CD14-positive monocyte (primary cell): ENCODE measurements around the gene MED10. TPM values are rescaled to one million over a fixed set of nuclear protein-coding genes. Genes with fewer than 3 reads are reported as not detected.

Experiments used
- DNase-seq, 3 donors: peaks; one replicate each; pipeline ENCODE4 v3.0.0-alpha.2; 2011 to 2022
- H2AFZ ChIP-seq: 2 replicates; pipeline ENCODE4 v1.6.0; 2012; ENCODE audit warnings: mild to moderate bottlenecking, low read depth, low read length, inconsistent platforms; ENCODE audit not compliant: insufficient read depth, poor library complexity, severe bottlenecking
- H3K27ac ChIP-seq, 2 donors: 1 replicate in 1 of 2; 2 replicates in 1 of 2; pipeline ENCODE4 v1.5.1; 2012 to 2013; ENCODE audit warnings: low read length in 2 of 2, control low read depth in 1 of 2, inconsistent platforms in 1 of 2, low read depth in 1 of 2, mild to moderate bottlenecking in 1 of 2
- H3K27me3 ChIP-seq, 2 donors: one replicate each; pipeline versions ENCODE4 v1.6.0 to v1.6.1; 2011 to 2013; ENCODE audit warnings: low read length in 2 of 2; ENCODE audit not compliant: control insufficient read depth in 2 of 2, insufficient read depth in 2 of 2
- H3K36me3 ChIP-seq, 2 donors: replicated peaks in 1 of 2; 1 replicate in 1 of 2; 2 replicates in 1 of 2; pipeline versions ENCODE4 v1.5.1 to v1.6.1; 2012 to 2013; ENCODE audit warnings: low read length in 2 of 2, control low read depth in 1 of 2, inconsistent platforms in 1 of 2, mild to moderate bottlenecking in 1 of 2; ENCODE audit not compliant: insufficient read depth in 2 of 2, control insufficient read depth in 1 of 2
- H3K4me1 ChIP-seq, 2 donors: 1 replicate in 1 of 2; 2 replicates in 1 of 2; pipeline versions ENCODE4 v1.5.1 to v1.6.1; 2012 to 2013; ENCODE audit warnings: low read length in 2 of 2, control low read depth in 1 of 2, inconsistent platforms in 1 of 2, mild to moderate bottlenecking in 1 of 2, moderate library complexity in 1 of 2; ENCODE audit not compliant: insufficient read depth in 2 of 2, control insufficient read depth in 1 of 2
- H3K4me2 ChIP-seq: replicated peaks from 2 replicates; pipeline ENCODE3; 2012; ENCODE audit warnings: low read length, moderate library complexity, mild to moderate bottlenecking; ENCODE audit not compliant: poor library complexity, severe bottlenecking; ENCODE audit errors: extremely low read depth
- H3K4me3 ChIP-seq, 3 experiments: fragments of 200-600 bp in 1 of 3; sonication (generic) in 1 of 3; replicated peaks in 1 of 3; 1 replicate in 2 of 3; 2 replicates in 1 of 3; pipeline ENCODE4 v1.5.1; 2011 to 2013; ENCODE audit warnings: low read length in 3 of 3, mild to moderate bottlenecking in 3 of 3, control low read depth in 2 of 3, low read depth in 2 of 3, inconsistent platforms in 1 of 3, moderate library complexity in 1 of 3
- H3K79me2 ChIP-seq: 2 replicates; pipeline ENCODE4 v1.6.0; 2012; ENCODE audit warnings: mild to moderate bottlenecking, control low read depth, inconsistent platforms, low read length, moderate library complexity; ENCODE audit not compliant: insufficient read depth
- H3K9ac ChIP-seq: 2 replicates; pipeline ENCODE4 v1.6.0; 2017; ENCODE audit warnings: low read length, mild to moderate bottlenecking; ENCODE audit not compliant: insufficient read depth, poor library complexity, severe bottlenecking
- H3K9me3 ChIP-seq, 2 donors: replicated peaks in 1 of 2; 1 replicate in 1 of 2; 2 replicates in 1 of 2; pipeline versions ENCODE4 v1.5.1 to v1.6.1; 2012 to 2013; ENCODE audit warnings: low read length in 2 of 2, control low read depth in 1 of 2; ENCODE audit not compliant: control insufficient read depth in 1 of 2, insufficient read depth in 1 of 2
- H4K20me1 ChIP-seq: 2 replicates; pipeline ENCODE4 v1.6.0; 2012; ENCODE audit warnings: mild to moderate bottlenecking, low read length, control low read depth, moderate library complexity; ENCODE audit not compliant: insufficient read depth
- H3K27ac Mint-ChIP-seq, 7 donors: one replicate each; pipeline ENCODE4 v1.8.0; 2020; ENCODE audit warnings: mild to moderate bottlenecking in 7 of 7, mixed read lengths in 7 of 7, moderate library complexity in 6 of 7, inconsistent platforms in 2 of 7
- H3K27me3 Mint-ChIP-seq, 3 donors: one replicate each; pipeline ENCODE4 v1.8.0; 2021 to 2022; ENCODE audit warnings: low read depth in 3 of 3, mild to moderate bottlenecking in 3 of 3, mixed read lengths in 3 of 3, moderate library complexity in 3 of 3, inconsistent platforms in 1 of 3
- H3K36me3 Mint-ChIP-seq, 2 donors: one replicate each; pipeline ENCODE4 v1.8.0; 2020; ENCODE audit warnings: mixed read lengths in 2 of 2, inconsistent platforms in 1 of 2, mild to moderate bottlenecking in 1 of 2
- H3K4me1 Mint-ChIP-seq: one replicate; pipeline ENCODE4 v1.8.0; 2020; ENCODE audit warnings: mild to moderate bottlenecking, mixed read lengths
- H3K4me3 Mint-ChIP-seq, 2 donors: one replicate each; pipeline ENCODE4 v1.8.0; 2020; ENCODE audit warnings: mild to moderate bottlenecking in 2 of 2, mixed read lengths in 2 of 2, moderate library complexity in 1 of 2
- H3K9me3 Mint-ChIP-seq, 7 donors: one replicate each; pipeline ENCODE4 v1.8.0; 2020 to 2022; ENCODE audit warnings: mixed read lengths in 7 of 7, mild to moderate bottlenecking in 6 of 7, moderate library complexity in 6 of 7, inconsistent platforms in 2 of 7
- CTCF ChIP-seq: fragments of 200-600 bp; IDR thresholded peaks from one replicate; pipeline ENCODE4 v1.8.0; 2022; ENCODE audit warnings: antibody characterized with exemption, mild to moderate bottlenecking
- WGBS: methylation state at CpG from one replicate; pipeline ENCODE4 v1.1.5; 2013; ENCODE audit warnings: missing lambda C conversion rate; ENCODE audit not compliant: insufficient coverage; 5-methylcytosine and 5-hydroxymethylcytosine counted together
- intact Hi-C, 2 donors: fragments of 100-400 bp; cut with micrococcal nuclease; formaldehyde crosslinking; loops; one replicate each; pipeline versions ENCODE4 v1.15.0 to v1.15.1; 2023
- polyA plus RNA-seq, 3 donors: library from polyadenylated mRNA; depleted of rRNA in 1 of 3; unstranded in 2 of 3; stranded (reverse) in 1 of 3; fragments of 300-500 nt in 2 of 3; fragments of >200 nt in 1 of 3; fragmentation: Illumina TruSeq in 2 of 3; gene quantifications; 1 replicate in 2 of 3; 2 replicates in 1 of 3; pipeline ENCODE4 v1.2.3, GENCODE V29; 2012 to 2021

MED10 gene
- polyA plus RNA-seq, 3 donors: 27.6 to 47.8 (median 47.3) TPM

GRCh38 chr5:6328173-6328572 lies 50.2 kb downstream of the MED10 start:
- H3K4me1 ChIP-seq: no peaks in the 10 kb centered on the region
- H3K36me3 ChIP-seq: no peaks in the 10 kb centered on the region
- no peak overlapping the region for H3K4me2 ChIP-seq
- H3K4me1 Mint-ChIP-seq: no peaks in the 10 kb centered on the region
- H3K4me3 ChIP-seq: no peak overlapping the region
- no peak overlapping the region for H3K27ac ChIP-seq
- peaks cover 0 to 19% (median 9%) of the 10 kb centered on the region in 7 donors for H3K9me3 Mint-ChIP-seq
- WGBS: 25% methylated on average over 1 of the region's 3 CpGs
- peaks cover 0 to 2% (median 0%) of the 10 kb centered on the region in 3 donors for H3K27me3 Mint-ChIP-seq
- intact Hi-C loops: no loop called here
- H3K79me2 ChIP-seq: no peaks in the 10 kb centered on the region
- H2AFZ ChIP-seq: no peak overlapping the region
- DNase-seq: no peak
- H3K4me3 Mint-ChIP-seq: no peak overlapping the region
- TF ChIP-seq CTCF: no peak
- H3K9ac ChIP-seq: no peak overlapping the region
- no peaks in the 10 kb centered on the region for H3K36me3 Mint-ChIP-seq
- H3K27me3 ChIP-seq: no peaks in the 10 kb centered on the region
- no peak overlapping the region for H3K27ac Mint-ChIP-seq
- H3K9me3 ChIP-seq: peaks cover 8 to 12% of the 10 kb centered on the region in 2 donors
- H4K20me1 ChIP-seq: no peaks in the 10 kb centered on the region

- no peaks in the 10 kb centered on the region for H3K27me3 Mint-ChIP-seq
- no peaks in the 10 kb centered on the region for H4K20me1 ChIP-seq
- H3K79me2 ChIP-seq: no peaks in the 10 kb centered on the region
- H2AFZ ChIP-seq: no peak overlapping the region
- H3K4me1 ChIP-seq: no peaks in the 10 kb centered on the region
- H3K36me3 ChIP-seq: no peaks in the 10 kb centered on the region
- H3K9ac ChIP-seq: no peak overlapping the region
- H3K4me3 ChIP-seq: no peak overlapping the region
- H3K27ac ChIP-seq: no peak overlapping the region
- TF ChIP-seq CTCF: no peak
- DNase-seq: no peak
- no peak overlapping the region for H3K4me3 Mint-ChIP-seq
- H3K4me1 Mint-ChIP-seq: no peaks in the 10 kb centered on the region
- intact Hi-C loops: no loop called here
- H3K27me3 ChIP-seq: no peaks in the 10 kb centered on the region
- H3K27ac Mint-ChIP-seq: no peak overlapping the region
- peaks cover 18 to 20% of the 10 kb centered on the region in 2 donors for H3K9me3 ChIP-seq
- 83% methylated on average over 1 of the region's 5 CpGs for WGBS
- no peaks in the 10 kb centered on the region for H3K36me3 Mint-ChIP-seq
- peaks cover 1 to 21% (median 12%) of the 10 kb centered on the region in 7 donors for H3K9me3 Mint-ChIP-seq
- H3K4me2 ChIP-seq: no peak overlapping the region
Measured at GRCh38 chr5:6326776-6327175, 51.6 kb downstream of the MED10 start.
